ENCODE data around the gene APP.

APP gene

GRCh38 chr21:25960402-25960801 lies 210.2 kb downstream of the APP start:
- ChIA-PET CTCF (no interaction called here), POLR2A (no interaction called here)

DNA sequence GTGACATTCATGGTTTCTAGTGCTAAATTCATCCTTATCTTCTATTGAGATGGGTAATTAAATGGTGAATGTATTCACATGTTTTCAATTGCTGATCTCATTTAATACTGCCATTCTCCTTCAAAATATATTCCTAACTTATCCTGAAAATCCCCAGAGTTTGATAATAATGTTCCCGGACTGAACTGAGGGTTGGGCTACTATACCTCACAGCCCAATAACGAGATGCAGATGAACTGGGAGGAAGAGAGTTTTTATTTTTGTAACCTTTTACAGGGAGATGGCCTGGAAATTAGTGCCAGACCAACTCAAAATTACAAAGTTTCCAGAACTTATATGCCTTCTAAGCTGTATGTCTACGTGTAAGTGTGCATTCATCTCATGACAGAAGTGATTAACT lies 210.8 kb downstream of the APP start:
- no peak for DNase-seq (ENCODE audit: low read depth, low spot score)
- ChIA-PET CTCF (interaction anchor here (0.7 kb wide), 1 partner anchor 31 kb away, joined by 3 read pairs; no protein-coding TSS in a partner anchor), POLR2A (no interaction called here)
- no peak for TF ChIP-seq CTCF (IDR thresholded peaks at IDR 0.05; ENCODE audit: insufficient read depth, low read length, missing control alignments)
- no peak overlapping the region for H3K4me3 ChIP-seq (ENCODE audit: low read depth, low read length)

More at GRCh38 chr21:25960402-25960801, 210.2 kb downstream of the APP start:
- H3K4me3 ChIP-seq (ENCODE audit: low read depth, low read length), result no peak overlapping the region
- DNase-seq (ENCODE audit: low read depth, low spot score), result no peak
- no peak for TF ChIP-seq CTCF (IDR thresholded peaks at IDR 0.05; ENCODE audit: insufficient read depth, low read length, missing control alignments)

DNA sequence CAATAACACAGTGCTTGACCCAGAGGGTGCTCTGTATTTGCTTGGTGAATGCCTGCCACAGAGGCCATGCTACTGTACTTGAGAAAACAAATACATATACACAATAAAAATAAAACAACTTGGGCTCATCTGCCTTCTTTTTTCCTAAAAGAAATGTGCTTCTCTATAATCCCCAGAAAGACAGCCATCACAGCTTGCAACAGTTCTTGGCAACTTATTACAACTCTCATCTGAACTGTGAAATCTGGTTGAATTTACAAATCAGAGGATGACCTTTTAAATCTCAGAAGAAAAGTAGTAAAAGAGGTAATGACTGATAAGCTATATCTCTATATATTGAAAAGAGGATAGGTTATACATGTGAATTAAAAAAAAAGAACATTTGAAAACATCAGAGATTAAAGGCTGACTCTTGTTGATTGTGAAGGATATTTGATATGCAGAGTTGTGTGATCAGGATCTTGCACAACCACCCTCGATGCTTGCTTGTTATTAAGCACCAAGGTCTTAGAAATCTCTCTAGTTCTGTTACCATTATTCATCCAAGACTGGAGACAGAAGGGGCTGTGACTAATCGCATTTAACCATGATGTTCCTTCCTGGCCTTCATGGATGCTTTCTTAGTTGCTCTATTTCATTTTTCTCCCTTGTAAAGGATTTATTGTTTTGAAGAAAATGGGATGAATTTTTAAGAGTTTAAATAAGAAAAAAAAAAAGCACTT lies 213.4 kb downstream of the APP start:
- H3K4me3 ChIP-seq (ENCODE audit: low read depth, low read length), result no peak overlapping the region
- CTCF ChIA-PET, result no interaction called here
- DNase-seq (ENCODE audit: low read depth, low spot score), result peak; percentile 41
- POLR2A ChIA-PET, result no interaction called here
- no peak for TF ChIP-seq CTCF (IDR thresholded peaks at IDR 0.05; ENCODE audit: insufficient read depth, low read length, missing control alignments)

DNA sequence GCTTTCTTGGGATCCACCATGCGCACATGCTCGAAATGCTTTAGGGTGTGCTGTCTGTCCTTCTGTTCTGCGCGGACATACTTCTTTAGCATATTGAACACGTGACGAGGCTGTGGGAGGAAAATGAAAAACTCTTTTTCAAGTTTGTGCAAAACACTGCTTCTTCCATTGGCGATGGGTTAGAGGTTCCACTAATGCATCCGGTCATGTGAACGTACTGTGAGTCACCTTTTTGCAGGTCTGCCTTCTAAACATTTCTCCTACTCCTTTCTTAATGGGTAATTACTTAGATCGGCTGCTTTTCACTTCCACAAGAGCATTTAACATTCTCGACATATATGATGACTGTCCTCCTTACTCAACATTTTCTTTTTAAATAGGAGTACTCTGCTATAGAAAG lies 214.9 kb downstream of the APP start:
- H3K4me3 ChIP-seq (ENCODE audit: low read depth, low read length), result no peak overlapping the region
- TF ChIP-seq CTCF (IDR thresholded peaks at IDR 0.05; ENCODE audit: insufficient read depth, low read length, missing control alignments), result no peak
- ChIA-PET POLR2A (no interaction called here), CTCF (no interaction called here)
- no peak for DNase-seq (ENCODE audit: low read depth, low spot score)

DNA sequence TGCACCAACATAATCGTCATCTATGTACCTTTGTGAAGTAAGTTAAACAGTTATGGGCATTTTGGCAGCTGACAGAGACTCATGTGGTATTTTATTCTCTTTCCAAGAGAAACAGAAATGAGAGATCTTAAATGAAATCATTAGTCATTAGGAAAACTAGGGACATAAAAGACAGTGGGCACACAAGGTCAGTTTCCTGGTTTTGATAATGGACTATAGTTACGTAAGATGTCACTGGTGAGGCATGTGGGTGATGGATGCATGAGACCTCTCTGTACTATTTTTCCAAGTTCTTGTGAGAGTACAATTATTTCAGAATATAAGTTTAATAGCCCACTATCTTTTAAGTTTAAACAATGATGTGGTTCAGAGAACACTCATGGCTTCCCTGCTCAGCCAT lies 216.9 kb downstream of the APP start:
- ChIA-PET CTCF (interaction anchor here (1.0 kb wide), 1 partner anchor 9 kb away, joined by 3 read pairs; no protein-coding TSS in a partner anchor), POLR2A (no interaction called here)
- no peak for TF ChIP-seq CTCF (IDR thresholded peaks at IDR 0.05; ENCODE audit: insufficient read depth, low read length, missing control alignments)
- no peak for DNase-seq (ENCODE audit: low read depth, low spot score)
- no peak overlapping the region for H3K4me3 ChIP-seq (ENCODE audit: low read depth, low read length)

GRCh38 chr21:25953196-25953595 lies 217.4 kb downstream of the APP start:
- no peak for DNase-seq (ENCODE audit: low read depth, low spot score)
- CTCF ChIA-PET, result no interaction called here
- POLR2A ChIA-PET, result interaction anchor here (0.5 kb wide), 1 partner anchor 252 kb away, joined by 3 read pairs; no protein-coding TSS in a partner anchor
- H3K4me3 ChIP-seq (ENCODE audit: low read depth, low read length), result no peak overlapping the region
- TF ChIP-seq CTCF (IDR thresholded peaks at IDR 0.05; ENCODE audit: insufficient read depth, low read length, missing control alignments), result no peak
